GM10847 (cell line): ENCODE measurements around the gene RAPSN.

ENCODE experiments used
- POLR2A ChIP-seq: IDR thresholded peaks from 2 replicates; pipeline ENCODE4 v1.6.1; 2011; ENCODE audit not compliant: insufficient read length; ENCODE audit errors: extremely low read depth

The RAPSN gene

GRCh38 chr11:47426062-47426956, 22.6 kb downstream of the RAPSN start, which contains the start of gene PSMC3:
PSMC3 (minus strand) TSS chr11:47426439; CDS start chr11:47426279, 160 bp downstream.
- peak; percentile 80 for TF ChIP-seq POLR2A

GRCh38 chr11:47425611-47426010, 23.3 kb downstream of the RAPSN start:
- TF ChIP-seq POLR2A = no peak

- no peak for TF ChIP-seq POLR2A
Measured at GRCh38 chr11:47418454-47419259, 30.3 kb downstream of the RAPSN start.

GRCh38 chr11:47417712-47418111, 31.2 kb downstream of the RAPSN start:
- no peak for TF ChIP-seq POLR2A

GRCh38 chr11:47415949-47416472, 32.9 kb downstream of the RAPSN start:
- no peak for TF ChIP-seq POLR2A

- no peak for TF ChIP-seq POLR2A
Measured at GRCh38 chr11:47415091-47415854, 33.7 kb downstream of the RAPSN start.

- no peak for TF ChIP-seq POLR2A
Measured at GRCh38 chr11:47414685-47415070, 34.3 kb downstream of the RAPSN start.

- no peak for TF ChIP-seq POLR2A
Measured at GRCh38 chr11:47413908-47414684, 34.8 kb downstream of the RAPSN start.

GRCh38 chr11:47413351-47413750, 35.6 kb downstream of the RAPSN start:
- TF ChIP-seq POLR2A = no peak

GRCh38 chr11:47411884-47412746, 36.8 kb downstream of the RAPSN start:
- TF ChIP-seq POLR2A = no peak

GRCh38 chr11:47410370-47411264, 38.3 kb downstream of the RAPSN start:
- no peak for TF ChIP-seq POLR2A
